ENCODE data around the gene KIZ. TPM values are rescaled to one million over a fixed set of nuclear protein-coding genes. Genes with fewer than 3 reads are reported as not detected.

The KIZ gene
- total RNA-seq, 1 experiment from 2014 or later, result 13.2 TPM

DNA sequence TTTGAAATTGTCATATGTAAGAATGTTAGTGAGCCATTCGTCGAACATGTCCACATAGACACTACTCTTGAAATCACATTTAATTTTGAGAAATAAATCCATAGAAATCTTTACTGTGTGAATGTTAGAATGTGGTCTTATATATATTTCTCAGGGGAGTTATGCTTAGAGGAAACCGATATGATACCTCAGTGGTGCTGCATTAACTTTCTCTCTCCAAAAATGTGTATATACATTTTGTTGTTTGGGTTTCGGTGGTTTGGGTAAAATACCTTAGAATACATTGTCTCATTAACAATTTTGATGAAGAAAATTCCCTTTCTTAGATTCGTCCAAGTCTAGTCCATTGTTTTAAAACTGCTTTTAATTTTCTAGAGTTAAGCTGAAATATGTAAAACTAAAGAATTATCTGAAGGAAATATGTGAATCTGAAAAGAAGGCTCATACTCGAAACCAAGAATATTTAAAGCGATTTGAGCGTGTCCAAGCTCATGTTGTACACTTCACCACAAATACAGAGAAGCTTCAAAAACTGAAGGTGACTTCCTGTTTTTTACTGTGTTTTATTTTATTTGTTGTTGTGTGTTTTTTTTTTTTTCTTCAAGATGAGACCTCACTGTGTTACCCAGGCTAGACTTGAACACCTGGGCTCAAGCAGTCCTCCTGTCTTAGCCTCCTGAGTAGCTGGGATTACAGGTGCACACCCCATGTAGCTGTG, 10.3 kb downstream of the KIZ start:
- Histone ChIP-seq H3K27ac (no peak overlapping the region), H3K36me3 (no peaks in the 10 kb centered on the region), H3K4me1 (replicated peaks) (no peaks in the 10 kb centered on the region), H3K27me3 (replicated peaks) (no peaks in the 10 kb centered on the region), H3K4me3 (no peak overlapping the region), H3K9me3 (replicated peaks) (no peaks in the 10 kb centered on the region)
- DNase-seq (ENCODE audit: low read depth in 1 of 2, low spot score in 2 of 2), result no peak

GRCh38 chr20:21137078-21137477, 11.2 kb downstream of the KIZ start:
- H3K27ac ChIP-seq, result no peak overlapping the region
- no peak overlapping the region for H3K4me3 ChIP-seq
- H3K9me3 ChIP-seq (replicated peaks), result no peaks in the 10 kb centered on the region
- H3K27me3 ChIP-seq (replicated peaks), result no peaks in the 10 kb centered on the region
- no peak for DNase-seq (ENCODE audit: low read depth in 1 of 2, low spot score in 2 of 2)
- H3K4me1 ChIP-seq (replicated peaks), result no peaks in the 10 kb centered on the region
- H3K36me3 ChIP-seq, result no peaks in the 10 kb centered on the region

DNA sequence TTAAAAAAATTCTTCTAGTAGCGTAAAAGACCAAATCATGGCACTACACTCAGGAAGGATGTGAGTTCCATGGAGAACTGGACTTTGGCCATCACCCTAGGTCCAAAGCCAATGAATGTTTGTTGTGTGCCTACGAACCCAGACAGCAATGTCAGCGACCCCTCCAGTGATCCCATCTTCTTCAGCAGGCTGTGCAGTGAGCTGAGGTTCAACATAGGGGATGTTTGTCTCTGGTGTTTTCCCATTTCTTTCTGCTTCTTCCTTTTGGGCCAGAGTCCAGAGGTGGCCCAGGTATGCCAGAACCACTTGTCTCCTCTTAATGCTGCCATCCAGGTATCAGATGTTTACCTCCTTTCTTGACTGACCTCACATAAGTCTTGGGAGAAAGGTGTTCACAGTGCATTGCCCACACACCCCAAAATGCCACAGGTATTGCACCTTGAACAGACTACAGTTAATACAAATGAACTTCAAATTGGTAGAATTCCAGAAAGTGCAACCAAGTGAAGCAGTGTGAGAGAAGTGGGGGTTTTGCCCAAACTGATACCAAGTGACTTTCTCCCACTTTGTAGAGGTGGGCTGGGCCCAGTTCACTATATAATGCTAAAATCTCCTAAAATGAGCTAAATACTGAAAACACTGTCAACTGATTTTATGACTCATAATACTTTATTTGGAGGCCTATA, 14.1 kb downstream of the KIZ start:
- Histone ChIP-seq H3K4me1 (replicated peaks) (no peaks in the 10 kb centered on the region), H3K36me3 (no peaks in the 10 kb centered on the region)
- no peak for DNase-seq (ENCODE audit: low read depth in 1 of 2, low spot score in 2 of 2)

GRCh38 chr20:21141825-21142224, 15.9 kb downstream of the KIZ start:
- no peak for DNase-seq (ENCODE audit: low read depth in 1 of 2, low spot score in 2 of 2)
- Histone ChIP-seq H3K4me3 (no peak overlapping the region), H3K36me3 (no peaks in the 10 kb centered on the region), H3K9me3 (replicated peaks) (no peaks in the 10 kb centered on the region), H3K27me3 (replicated peaks) (no peaks in the 10 kb centered on the region), H3K27ac (no peak overlapping the region), H3K4me1 (replicated peaks) (no peaks in the 10 kb centered on the region)

More for the DNA sequence above, 14.1 kb downstream of the KIZ start:
- Histone ChIP-seq H3K4me3 (no peak overlapping the region), H3K27ac (no peak overlapping the region), H3K27me3 (replicated peaks) (no peaks in the 10 kb centered on the region), H3K9me3 (replicated peaks) (no peaks in the 10 kb centered on the region)

DNA sequence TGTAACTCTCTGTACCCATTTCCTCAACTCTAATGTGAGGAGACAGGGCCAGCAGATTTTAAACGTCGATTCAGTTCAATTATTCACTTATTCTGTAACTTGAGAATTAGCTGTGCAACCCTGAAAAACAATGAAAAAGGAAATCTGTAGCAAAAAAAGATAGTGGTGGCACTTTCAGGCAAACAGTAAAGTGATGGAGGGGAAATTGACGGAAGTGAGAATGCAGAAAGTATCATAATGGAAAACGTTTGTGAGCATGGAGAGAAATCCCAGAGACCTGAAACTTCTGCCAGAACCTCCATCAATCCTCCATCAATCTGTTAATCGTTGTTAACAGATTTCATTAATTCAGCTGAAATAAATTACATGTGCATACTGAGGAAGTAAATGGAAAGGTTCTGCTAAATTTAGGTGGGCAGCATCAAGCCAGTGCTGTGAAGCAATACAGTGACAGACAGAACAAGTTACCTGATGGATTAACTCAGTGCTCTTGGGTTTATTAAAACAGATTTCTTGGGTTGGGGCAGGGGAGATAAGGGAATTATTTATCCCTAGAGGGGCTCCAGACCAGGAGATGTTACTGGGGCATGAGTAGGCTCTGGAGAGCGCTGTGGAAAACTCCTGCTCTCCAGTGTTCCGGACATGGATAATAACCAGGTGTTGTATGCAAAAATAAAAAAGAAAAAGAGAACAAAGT, 17.5 kb downstream of the KIZ start:
- DNase-seq (ENCODE audit: low read depth in 1 of 2, low spot score in 2 of 2), result no peak
- H3K4me3 ChIP-seq, result no peak overlapping the region
- H3K4me1 ChIP-seq (replicated peaks), result no peaks in the 10 kb centered on the region
- H3K27ac ChIP-seq, result no peak overlapping the region
- no peaks in the 10 kb centered on the region for H3K27me3 ChIP-seq (replicated peaks)
- H3K9me3 ChIP-seq (replicated peaks), result no peaks in the 10 kb centered on the region
- H3K36me3 ChIP-seq, result no peaks in the 10 kb centered on the region

- H3K27me3 ChIP-seq (replicated peaks), result no peaks in the 10 kb centered on the region
- H3K9me3 ChIP-seq (replicated peaks), result no peaks in the 10 kb centered on the region
- no peak for DNase-seq (ENCODE audit: low read depth in 1 of 2, low spot score in 2 of 2)
- H3K4me1 ChIP-seq (replicated peaks), result no peaks in the 10 kb centered on the region
- H3K4me3 ChIP-seq, result no peak overlapping the region
- H3K36me3 ChIP-seq, result no peaks in the 10 kb centered on the region
- H3K27ac ChIP-seq, result no peak overlapping the region
Observed at GRCh38 chr20:21145424-21145823, 19.5 kb downstream of the KIZ start.

- no peak for DNase-seq (ENCODE audit: low read depth in 1 of 2, low spot score in 2 of 2)
- Histone ChIP-seq H3K9me3 (replicated peaks) (no peaks in the 10 kb centered on the region), H3K36me3 (no peaks in the 10 kb centered on the region), H3K27ac (no peak overlapping the region), H3K4me3 (no peak overlapping the region), H3K4me1 (replicated peaks) (no peaks in the 10 kb centered on the region), H3K27me3 (replicated peaks) (no peaks in the 10 kb centered on the region)
Observed at GRCh38 chr20:21146215-21146614, 20.3 kb downstream of the KIZ start.

- Histone ChIP-seq H3K36me3 (no peaks in the 10 kb centered on the region), H3K27me3 (replicated peaks) (no peaks in the 10 kb centered on the region), H3K27ac (no peak overlapping the region), H3K9me3 (replicated peaks) (no peaks in the 10 kb centered on the region), H3K4me3 (no peak overlapping the region), H3K4me1 (replicated peaks) (no peaks in the 10 kb centered on the region)
- DNase-seq (ENCODE audit: low read depth in 1 of 2, low spot score in 2 of 2), result no peak
Observed at GRCh38 chr20:21147593-21147992, 21.7 kb downstream of the KIZ start.

GRCh38 chr20:21149344-21149743, 23.5 kb downstream of the KIZ start:
- H3K4me3 ChIP-seq, result no peak overlapping the region
- H3K36me3 ChIP-seq, result no peaks in the 10 kb centered on the region
- no peaks in the 10 kb centered on the region for H3K27me3 ChIP-seq (replicated peaks)
- H3K4me1 ChIP-seq (replicated peaks), result no peaks in the 10 kb centered on the region
- no peak overlapping the region for H3K27ac ChIP-seq
- DNase-seq (ENCODE audit: low read depth in 1 of 2, low spot score in 2 of 2), result no peak
- no peaks in the 10 kb centered on the region for H3K9me3 ChIP-seq (replicated peaks)

DNA sequence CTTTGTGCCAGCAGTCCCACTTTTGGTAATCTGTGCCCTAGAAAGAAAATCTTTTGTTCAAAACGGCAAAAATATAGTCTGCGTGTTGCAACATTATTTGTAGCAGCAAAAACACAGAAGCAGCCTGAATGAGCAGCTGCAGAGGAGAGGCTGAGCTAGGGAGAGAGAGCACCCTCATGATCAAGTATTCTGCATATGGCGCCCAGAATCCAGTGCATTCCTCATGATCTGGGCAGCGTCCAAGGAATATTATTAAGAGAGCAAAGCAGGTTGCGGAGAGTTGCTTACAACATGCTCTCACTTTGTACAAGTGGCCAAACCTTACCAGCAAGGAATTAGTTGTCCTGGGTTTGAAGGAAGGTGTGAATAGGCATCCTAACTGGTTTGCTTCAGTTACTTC, 25.9 kb downstream of the KIZ start:
- no peak for DNase-seq (ENCODE audit: low read depth in 1 of 2, low spot score in 2 of 2)
- Histone ChIP-seq H3K4me1 (replicated peaks) (peaks cover 10% of the 10 kb centered on the region), H3K27me3 (replicated peaks) (no peaks in the 10 kb centered on the region), H3K36me3 (no peaks in the 10 kb centered on the region), H3K27ac (no peak overlapping the region), H3K9me3 (replicated peaks) (no peaks in the 10 kb centered on the region), H3K4me3 (no peak overlapping the region)

GRCh38 chr20:21154692-21155091, 28.8 kb downstream of the KIZ start:
- no peak overlapping the region for H3K4me3 ChIP-seq
- DNase-seq (ENCODE audit: low read depth in 1 of 2, low spot score in 2 of 2), result no peak
- H3K27me3 ChIP-seq (replicated peaks), result no peaks in the 10 kb centered on the region
- H3K27ac ChIP-seq, result no peak overlapping the region
- no peaks in the 10 kb centered on the region for H3K36me3 ChIP-seq
- H3K4me1 ChIP-seq (replicated peaks), result peaks cover 12% of the 10 kb centered on the region
- H3K9me3 ChIP-seq (replicated peaks), result no peaks in the 10 kb centered on the region

DNA sequence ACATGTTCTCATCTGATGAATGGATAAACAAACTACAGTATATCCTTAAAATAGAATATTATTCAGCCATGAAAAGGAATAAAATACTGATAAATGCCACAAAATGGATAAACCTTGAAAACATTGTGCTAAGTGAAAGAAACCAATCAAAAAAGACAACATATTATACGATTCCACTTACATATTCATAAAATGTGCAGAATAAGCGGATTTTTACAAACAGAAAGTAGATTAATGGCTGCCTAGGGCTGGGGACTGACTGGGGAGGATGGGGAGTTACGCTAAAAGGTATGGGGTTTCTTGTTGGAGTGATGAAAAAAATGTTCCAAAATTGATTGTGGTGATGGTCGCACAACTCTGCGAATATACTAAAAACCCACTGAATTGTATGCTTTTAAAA, 29.4 kb downstream of the KIZ start:
- no peaks in the 10 kb centered on the region for H3K36me3 ChIP-seq
- DNase-seq (ENCODE audit: low read depth in 1 of 2, low spot score in 2 of 2), result no peak
- no peaks in the 10 kb centered on the region for H3K9me3 ChIP-seq (replicated peaks)
- peaks cover 12% of the 10 kb centered on the region for H3K4me1 ChIP-seq (replicated peaks)
- H3K4me3 ChIP-seq, result no peak overlapping the region
- no peaks in the 10 kb centered on the region for H3K27me3 ChIP-seq (replicated peaks)
- H3K27ac ChIP-seq, result no peak overlapping the region

- H3K4me3 ChIP-seq, result no peak overlapping the region
- peaks cover 12% of the 10 kb centered on the region for H3K4me1 ChIP-seq (replicated peaks)
- H3K27ac ChIP-seq, result peak overlapping the region; percentile 46
- DNase-seq (ENCODE audit: low read depth in 1 of 2, low spot score in 2 of 2), result peak in 1 of 2 experiments; percentile 64
- H3K27me3 ChIP-seq (replicated peaks), result no peaks in the 10 kb centered on the region
- H3K36me3 ChIP-seq, result no peaks in the 10 kb centered on the region
- no peaks in the 10 kb centered on the region for H3K9me3 ChIP-seq (replicated peaks)
Observed at GRCh38 chr20:21156266-21156665, 30.4 kb downstream of the KIZ start.

- H3K4me1 ChIP-seq (replicated peaks), result peaks cover 12% of the 10 kb centered on the region
- H3K9me3 ChIP-seq (replicated peaks), result no peaks in the 10 kb centered on the region
- H3K27ac ChIP-seq, result peak overlapping the region; percentile 46
- H3K27me3 ChIP-seq (replicated peaks), result no peaks in the 10 kb centered on the region
- H3K4me3 ChIP-seq, result no peak overlapping the region
- no peaks in the 10 kb centered on the region for H3K36me3 ChIP-seq
- DNase-seq (ENCODE audit: low read depth in 1 of 2, low spot score in 2 of 2), result no peak
Observed at GRCh38 chr20:21157006-21157405, 31.1 kb downstream of the KIZ start.

Measured in SJSA1 (cell line).